ENCODE data around the gene MED19.
"Not testable (repeated sequence)": the region's sequence is repeated elsewhere in the genome, so short reads cannot be mapped to it uniquely, and the experiment has no call there.

Gene MED19

GRCh38 chr11:57709802-57710367 is 2.1 kb downstream of the MED19 start:
- Histone ChIP-seq H3K9me3 (ENCODE audit: control insufficient read depth in 2 of 2, low read length in 2 of 2) (no peaks in the 10 kb centered on the region), H3K27ac (ENCODE audit: low read depth in 2 of 2, low read length in 2 of 2) (no peak overlapping the region), H3K27me3 (ENCODE audit: control insufficient read depth in 2 of 2, insufficient read depth in 2 of 2, low read length in 2 of 2) (no peaks in the 10 kb centered on the region), H3K36me3 (ENCODE audit: control insufficient read depth in 2 of 2, insufficient read depth in 2 of 2, low read length in 2 of 2) (peaks cover 0 to 6% of the 10 kb centered on the region in 2 donors), H3K4me1 (ENCODE audit: control insufficient read depth in 2 of 2, insufficient read depth in 2 of 2, low read length in 2 of 2) (peaks cover 17 to 32% of the 10 kb centered on the region in 2 donors), H3K4me3 (ENCODE audit: low read length in 2 of 2) (no peak overlapping the region), H3K9ac (ENCODE audit: low read depth in 1 of 2, low read length in 2 of 2) (no peak overlapping the region)

GRCh38 chr11:57705432-57705831 is 6.6 kb downstream of the MED19 start:
- H3K4me3 ChIP-seq (ENCODE audit: low read length in 2 of 2); H3K9ac ChIP-seq (ENCODE audit: low read depth in 1 of 2, low read length in 2 of 2); H3K27me3 ChIP-seq (ENCODE audit: control insufficient read depth in 2 of 2, insufficient read depth in 2 of 2, low read length in 2 of 2); H3K27ac ChIP-seq (ENCODE audit: low read depth in 2 of 2, low read length in 2 of 2); H3K4me1 ChIP-seq (ENCODE audit: control insufficient read depth in 2 of 2, insufficient read depth in 2 of 2, low read length in 2 of 2); H3K9me3 ChIP-seq (ENCODE audit: control insufficient read depth in 2 of 2, low read length in 2 of 2): not testable (repeated sequence)
- H3K36me3 ChIP-seq (ENCODE audit: control insufficient read depth in 2 of 2, insufficient read depth in 2 of 2, low read length in 2 of 2) = peaks cover 20 to 27% of the 10 kb centered on the region in 2 donors

GRCh38 chr11:57704932-57705331 is 7.1 kb downstream of the MED19 start:
- Histone ChIP-seq H3K9ac (ENCODE audit: low read depth in 1 of 2, low read length in 2 of 2) (no peak overlapping the region), H3K4me1 (ENCODE audit: control insufficient read depth in 2 of 2, insufficient read depth in 2 of 2, low read length in 2 of 2) (peaks cover 0 to 2% of the 10 kb centered on the region in 2 donors), H3K36me3 (ENCODE audit: control insufficient read depth in 2 of 2, insufficient read depth in 2 of 2, low read length in 2 of 2) (peaks cover 23 to 32% of the 10 kb centered on the region in 2 donors), H3K9me3 (ENCODE audit: control insufficient read depth in 2 of 2, low read length in 2 of 2) (no peaks in the 10 kb centered on the region), H3K27ac (ENCODE audit: low read depth in 2 of 2, low read length in 2 of 2) (no peak overlapping the region), H3K4me3 (ENCODE audit: low read length in 2 of 2) (no peak overlapping the region), H3K27me3 (ENCODE audit: control insufficient read depth in 2 of 2, insufficient read depth in 2 of 2, low read length in 2 of 2) (no peaks in the 10 kb centered on the region)

DNA sequence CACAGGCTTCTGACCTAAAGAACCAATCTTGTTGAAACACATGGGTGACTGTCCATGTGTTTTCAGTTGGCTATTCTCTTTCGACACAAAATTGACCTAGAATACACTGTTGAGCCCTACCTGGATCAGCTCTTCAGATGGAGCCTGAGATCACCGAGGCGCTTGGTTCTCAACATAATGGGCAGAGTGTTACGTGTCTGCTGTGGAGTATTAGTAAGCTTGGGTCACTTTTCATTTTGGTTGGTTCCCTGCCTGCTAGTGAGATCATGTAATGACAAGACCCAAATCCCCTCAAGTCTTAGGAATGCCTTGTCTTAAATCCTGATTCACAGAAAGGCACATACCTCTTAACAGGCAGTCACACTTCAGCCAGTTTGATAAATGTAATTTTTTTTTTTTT is 8.7 kb downstream of the MED19 start:
- no peak overlapping the region for H3K9ac ChIP-seq (ENCODE audit: low read depth in 1 of 2, low read length in 2 of 2)
- no peaks in the 10 kb centered on the region for H3K4me1 ChIP-seq (ENCODE audit: control insufficient read depth in 2 of 2, insufficient read depth in 2 of 2, low read length in 2 of 2)
- no peaks in the 10 kb centered on the region for H3K9me3 ChIP-seq (ENCODE audit: control insufficient read depth in 2 of 2, low read length in 2 of 2)
- no peaks in the 10 kb centered on the region for H3K27me3 ChIP-seq (ENCODE audit: control insufficient read depth in 2 of 2, insufficient read depth in 2 of 2, low read length in 2 of 2)
- H3K27ac ChIP-seq (ENCODE audit: low read depth in 2 of 2, low read length in 2 of 2) = no peak overlapping the region
- H3K36me3 ChIP-seq (ENCODE audit: control insufficient read depth in 2 of 2, insufficient read depth in 2 of 2, low read length in 2 of 2) = peaks cover 39 to 46% of the 10 kb centered on the region in 2 donors
- H3K4me3 ChIP-seq (ENCODE audit: low read length in 2 of 2) = no peak overlapping the region

DNA sequence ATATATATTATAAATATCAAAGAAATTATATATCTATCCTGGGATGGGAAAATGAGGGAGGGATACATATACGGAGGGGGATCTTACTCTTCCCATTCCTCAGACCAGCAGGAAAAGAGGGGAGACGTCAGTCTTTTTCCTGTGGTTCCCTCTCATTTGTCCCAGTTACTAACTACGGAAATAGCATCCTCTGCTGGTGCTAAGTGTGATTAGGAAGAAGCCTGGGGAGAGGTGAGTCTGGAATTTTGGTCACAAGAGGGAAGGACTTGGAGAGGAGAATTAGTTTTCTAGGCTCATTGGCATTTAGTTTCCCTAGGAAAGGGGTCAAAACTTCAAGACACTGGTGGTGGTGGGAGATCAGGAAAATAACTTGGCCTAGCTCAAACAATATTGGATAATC is 11.6 kb downstream of the MED19 start:
- no peak overlapping the region for H3K27ac ChIP-seq (ENCODE audit: low read depth in 2 of 2, low read length in 2 of 2)
- H3K27me3 ChIP-seq (ENCODE audit: control insufficient read depth in 2 of 2, insufficient read depth in 2 of 2, low read length in 2 of 2) = no peaks in the 10 kb centered on the region
- H3K9me3 ChIP-seq (ENCODE audit: control insufficient read depth in 2 of 2, low read length in 2 of 2) = no peaks in the 10 kb centered on the region
- H3K4me1 ChIP-seq (ENCODE audit: control insufficient read depth in 2 of 2, insufficient read depth in 2 of 2, low read length in 2 of 2) = no peaks in the 10 kb centered on the region
- H3K4me3 ChIP-seq (ENCODE audit: low read length in 2 of 2) = no peak overlapping the region
- peaks cover 57 to 62% of the 10 kb centered on the region in 2 donors for H3K36me3 ChIP-seq (ENCODE audit: control insufficient read depth in 2 of 2, insufficient read depth in 2 of 2, low read length in 2 of 2)
- H3K9ac ChIP-seq (ENCODE audit: low read depth in 1 of 2, low read length in 2 of 2) = no peak overlapping the region

DNA sequence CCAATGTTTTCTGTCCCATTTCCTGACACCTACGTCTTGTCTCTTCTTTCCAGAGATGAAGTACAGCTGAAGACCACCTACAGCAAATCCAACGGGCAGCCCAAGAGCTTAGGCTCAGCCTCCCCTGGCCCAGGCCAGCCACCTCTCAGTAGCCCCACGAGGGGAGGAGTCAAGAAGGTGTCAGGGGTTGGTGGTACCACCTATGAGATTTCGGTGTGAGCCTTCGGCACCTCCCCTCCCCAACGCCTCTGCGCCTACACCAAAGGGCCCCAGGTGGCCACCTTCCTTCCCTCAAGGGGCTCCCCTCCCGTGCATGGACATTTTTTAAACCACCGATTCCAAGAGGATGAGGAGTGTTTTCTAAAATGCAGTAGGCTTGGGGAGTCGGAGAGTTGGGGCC is 12.2 kb downstream of the MED19 start:
- Histone ChIP-seq H3K4me1 (ENCODE audit: control insufficient read depth in 2 of 2, insufficient read depth in 2 of 2, low read length in 2 of 2) (no peaks in the 10 kb centered on the region), H3K36me3 (ENCODE audit: control insufficient read depth in 2 of 2, insufficient read depth in 2 of 2, low read length in 2 of 2) (peaks cover 62 to 64% of the 10 kb centered on the region in 2 donors), H3K27ac (ENCODE audit: low read depth in 2 of 2, low read length in 2 of 2) (no peak overlapping the region), H3K4me3 (ENCODE audit: low read length in 2 of 2) (no peak overlapping the region), H3K9ac (ENCODE audit: low read depth in 1 of 2, low read length in 2 of 2) (no peak overlapping the region), H3K27me3 (ENCODE audit: control insufficient read depth in 2 of 2, insufficient read depth in 2 of 2, low read length in 2 of 2) (no peaks in the 10 kb centered on the region), H3K9me3 (ENCODE audit: control insufficient read depth in 2 of 2, low read length in 2 of 2) (no peaks in the 10 kb centered on the region)

DNA sequence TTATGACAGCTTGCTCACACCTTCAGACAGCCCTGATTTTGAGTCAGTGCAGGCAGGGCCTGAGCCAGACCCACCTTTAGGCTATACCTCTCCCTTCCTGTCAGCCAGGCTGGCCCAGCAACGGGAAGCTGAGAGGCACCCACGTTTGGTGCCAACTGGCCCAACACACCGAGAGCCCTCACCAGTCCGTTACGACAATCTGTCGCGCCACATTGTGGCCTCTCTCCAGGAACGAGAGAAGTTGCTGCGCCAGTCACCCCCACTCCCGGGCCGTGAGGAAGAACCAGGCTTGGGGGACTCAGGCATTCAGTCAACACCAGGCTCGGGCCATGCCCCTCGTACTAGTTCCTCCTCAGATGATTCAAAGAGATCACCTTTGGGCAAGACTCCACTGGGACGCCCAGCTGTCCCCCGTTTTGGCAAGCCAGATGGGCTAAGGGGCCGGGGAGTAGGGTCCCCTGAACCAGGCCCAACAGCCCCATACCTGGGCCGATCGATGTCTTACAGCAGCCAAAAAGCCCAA is 13.1 kb downstream of the MED19 start:
- Histone ChIP-seq H3K36me3 (ENCODE audit: control insufficient read depth in 2 of 2, insufficient read depth in 2 of 2, low read length in 2 of 2) (peaks cover 62 to 66% of the 10 kb centered on the region in 2 donors), H3K9me3 (ENCODE audit: control insufficient read depth in 2 of 2, low read length in 2 of 2) (no peaks in the 10 kb centered on the region), H3K4me3 (ENCODE audit: low read length in 2 of 2) (no peak overlapping the region), H3K4me1 (ENCODE audit: control insufficient read depth in 2 of 2, insufficient read depth in 2 of 2, low read length in 2 of 2) (no peaks in the 10 kb centered on the region), H3K9ac (ENCODE audit: low read depth in 1 of 2, low read length in 2 of 2) (no peak overlapping the region), H3K27me3 (ENCODE audit: control insufficient read depth in 2 of 2, insufficient read depth in 2 of 2, low read length in 2 of 2) (no peaks in the 10 kb centered on the region), H3K27ac (ENCODE audit: low read depth in 2 of 2, low read length in 2 of 2) (no peak overlapping the region)

GRCh38 chr11:57690474-57690873 is 21.5 kb downstream of the MED19 start:
- not testable (repeated sequence) for H3K9me3 ChIP-seq (ENCODE audit: control insufficient read depth in 2 of 2, low read length in 2 of 2); H3K9ac ChIP-seq (ENCODE audit: low read depth in 1 of 2, low read length in 2 of 2); H3K4me3 ChIP-seq (ENCODE audit: low read length in 2 of 2); H3K27me3 ChIP-seq (ENCODE audit: control insufficient read depth in 2 of 2, insufficient read depth in 2 of 2, low read length in 2 of 2); H3K27ac ChIP-seq (ENCODE audit: low read depth in 2 of 2, low read length in 2 of 2); H3K4me1 ChIP-seq (ENCODE audit: control insufficient read depth in 2 of 2, insufficient read depth in 2 of 2, low read length in 2 of 2)
- H3K36me3 ChIP-seq (ENCODE audit: control insufficient read depth in 2 of 2, insufficient read depth in 2 of 2, low read length in 2 of 2) = peaks cover 70 to 74% of the 10 kb centered on the region in 2 donors

DNA sequence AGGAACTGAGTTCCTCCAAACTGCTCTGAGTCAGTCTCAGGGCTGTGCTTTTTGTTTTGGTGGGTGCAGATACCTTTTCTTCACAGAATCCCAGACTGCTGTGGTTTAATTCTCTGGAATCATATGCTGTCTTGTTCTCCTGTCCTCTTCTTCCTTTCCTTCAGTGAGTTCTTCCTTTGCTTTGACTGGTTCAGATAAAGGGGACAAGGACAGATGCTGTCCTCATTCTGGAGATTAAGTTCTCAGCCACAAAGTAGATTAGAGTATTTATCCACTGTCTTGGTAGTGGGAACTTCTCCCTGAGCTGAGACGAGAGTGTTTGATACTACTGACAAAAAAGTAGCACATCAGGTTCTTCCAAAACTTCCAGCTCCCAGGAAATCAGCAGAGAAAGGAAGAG is 30.8 kb downstream of the MED19 start:
- Histone ChIP-seq H3K4me3 (ENCODE audit: low read length in 2 of 2) (no peak overlapping the region), H3K36me3 (ENCODE audit: control insufficient read depth in 2 of 2, insufficient read depth in 2 of 2, low read length in 2 of 2) (peaks cover 50 to 59% of the 10 kb centered on the region in 2 donors), H3K27ac (ENCODE audit: low read depth in 2 of 2, low read length in 2 of 2) (no peak overlapping the region), H3K27me3 (ENCODE audit: control insufficient read depth in 2 of 2, insufficient read depth in 2 of 2, low read length in 2 of 2) (no peaks in the 10 kb centered on the region), H3K9ac (ENCODE audit: low read depth in 1 of 2, low read length in 2 of 2) (no peak overlapping the region), H3K4me1 (ENCODE audit: control insufficient read depth in 2 of 2, insufficient read depth in 2 of 2, low read length in 2 of 2) (peaks cover 0 to 3% of the 10 kb centered on the region in 2 donors), H3K9me3 (ENCODE audit: control insufficient read depth in 2 of 2, low read length in 2 of 2) (no peaks in the 10 kb centered on the region)

DNA sequence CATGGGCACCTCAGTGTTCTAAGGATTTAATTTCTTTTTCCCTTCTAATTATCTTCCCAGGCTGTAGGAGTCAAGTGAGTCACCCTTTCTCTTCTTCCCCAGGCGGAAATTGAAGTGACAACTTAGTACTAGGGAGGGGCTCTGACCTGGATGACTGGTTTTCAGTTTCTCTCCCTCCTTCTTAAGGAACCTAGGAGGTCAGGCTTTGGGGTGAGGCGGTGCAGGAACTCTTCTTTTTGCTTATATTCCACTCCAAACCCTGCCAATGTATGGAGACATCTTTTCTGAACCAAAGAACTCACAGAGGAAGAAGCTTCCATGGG is 31.5 kb downstream of the MED19 start:
- no peak overlapping the region for H3K27ac ChIP-seq (ENCODE audit: low read depth in 2 of 2, low read length in 2 of 2)
- no peaks in the 10 kb centered on the region for H3K9me3 ChIP-seq (ENCODE audit: control insufficient read depth in 2 of 2, low read length in 2 of 2)
- H3K36me3 ChIP-seq (ENCODE audit: control insufficient read depth in 2 of 2, insufficient read depth in 2 of 2, low read length in 2 of 2) = peaks cover 53 to 59% of the 10 kb centered on the region in 2 donors
- no peak overlapping the region for H3K4me3 ChIP-seq (ENCODE audit: low read length in 2 of 2)
- H3K9ac ChIP-seq (ENCODE audit: low read depth in 1 of 2, low read length in 2 of 2) = no peak overlapping the region
- H3K4me1 ChIP-seq (ENCODE audit: control insufficient read depth in 2 of 2, insufficient read depth in 2 of 2, low read length in 2 of 2) = peaks cover 0 to 3% of the 10 kb centered on the region in 2 donors
- no peaks in the 10 kb centered on the region for H3K27me3 ChIP-seq (ENCODE audit: control insufficient read depth in 2 of 2, insufficient read depth in 2 of 2, low read length in 2 of 2)

DNA sequence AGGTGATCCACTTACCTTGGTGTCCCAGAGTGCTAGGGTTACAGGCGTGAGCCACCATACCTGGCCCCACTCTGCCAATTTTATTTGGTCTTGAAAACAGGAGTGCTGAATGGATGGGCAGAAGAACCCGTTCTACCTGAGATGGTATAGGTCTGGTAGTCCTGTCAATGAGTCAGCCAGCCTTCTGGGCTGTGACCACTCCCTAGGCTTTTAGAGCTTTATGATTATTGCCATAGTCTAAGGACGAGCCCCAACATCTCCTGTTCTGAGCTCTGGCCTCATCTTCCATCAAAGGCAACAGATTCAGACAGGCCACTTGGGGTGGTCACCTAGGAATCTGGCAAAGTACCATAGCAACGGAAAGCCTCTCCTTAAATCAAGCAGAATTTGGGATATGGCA is 32.6 kb downstream of the MED19 start:
- H3K9me3 ChIP-seq (ENCODE audit: control insufficient read depth in 2 of 2, low read length in 2 of 2) = no peaks in the 10 kb centered on the region
- no peak overlapping the region for H3K27ac ChIP-seq (ENCODE audit: low read depth in 2 of 2, low read length in 2 of 2)
- no peaks in the 10 kb centered on the region for H3K27me3 ChIP-seq (ENCODE audit: control insufficient read depth in 2 of 2, insufficient read depth in 2 of 2, low read length in 2 of 2)
- no peak overlapping the region for H3K9ac ChIP-seq (ENCODE audit: low read depth in 1 of 2, low read length in 2 of 2)
- peaks cover 50 to 57% of the 10 kb centered on the region in 2 donors for H3K36me3 ChIP-seq (ENCODE audit: control insufficient read depth in 2 of 2, insufficient read depth in 2 of 2, low read length in 2 of 2)
- peaks cover 0 to 3% of the 10 kb centered on the region in 2 donors for H3K4me1 ChIP-seq (ENCODE audit: control insufficient read depth in 2 of 2, insufficient read depth in 2 of 2, low read length in 2 of 2)
- no peak overlapping the region for H3K4me3 ChIP-seq (ENCODE audit: low read length in 2 of 2)

Measured in mucosa of rectum (tissue), 2 donors.